Cardiac fibroblast (primary cell): Measurements from ENCODE around the gene MAGEC3.

Experiments
- DNase-seq, 2 donors: peaks; one replicate each; pipeline versions ENCODE4 v3.0.0 to v3.0.0-alpha.2; 2010; ENCODE audit warnings: low read depth in 2 of 2
- H3K4me3 ChIP-seq, 2 donors: replicated peaks in 1 of 2; 1 replicate in 1 of 2; 2 replicates in 1 of 2; pipeline ENCODE4 v1.5.1; 2011; ENCODE audit warnings: low read depth in 2 of 2, low read length in 2 of 2, mild to moderate bottlenecking in 2 of 2, moderate library complexity in 1 of 2
- TF ChIP-seq, protein P1 (sequence below): IDR thresholded peaks from one replicate; pipeline ENCODE4 v1.5.1; 2011; ENCODE audit warnings: low read depth, mild to moderate bottlenecking, low read length, inconsistent platforms

Gene MAGEC3

DNA sequence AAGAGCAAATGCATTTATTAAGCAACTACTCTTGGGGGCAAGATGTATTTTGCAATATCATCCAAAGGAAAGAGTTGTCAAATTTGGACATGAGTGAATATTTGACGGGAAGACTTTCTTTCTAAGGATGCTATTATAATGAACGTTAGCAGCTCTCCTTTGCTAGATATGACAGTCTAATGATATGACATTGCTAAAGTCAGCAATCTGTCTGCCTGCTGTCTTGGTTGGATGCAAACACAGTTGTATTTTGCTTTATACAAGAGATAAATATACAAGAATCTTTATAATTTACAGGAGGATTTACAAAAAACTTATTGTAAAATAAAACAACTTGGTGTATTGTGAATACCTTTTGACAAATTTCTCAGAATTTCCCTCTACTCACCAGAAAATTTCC is 103.1 kb downstream of the MAGEC3 start:
- no peak overlapping the region for H3K4me3 ChIP-seq
- no peak for DNase-seq
- TF ChIP-seq, protein P1, sequence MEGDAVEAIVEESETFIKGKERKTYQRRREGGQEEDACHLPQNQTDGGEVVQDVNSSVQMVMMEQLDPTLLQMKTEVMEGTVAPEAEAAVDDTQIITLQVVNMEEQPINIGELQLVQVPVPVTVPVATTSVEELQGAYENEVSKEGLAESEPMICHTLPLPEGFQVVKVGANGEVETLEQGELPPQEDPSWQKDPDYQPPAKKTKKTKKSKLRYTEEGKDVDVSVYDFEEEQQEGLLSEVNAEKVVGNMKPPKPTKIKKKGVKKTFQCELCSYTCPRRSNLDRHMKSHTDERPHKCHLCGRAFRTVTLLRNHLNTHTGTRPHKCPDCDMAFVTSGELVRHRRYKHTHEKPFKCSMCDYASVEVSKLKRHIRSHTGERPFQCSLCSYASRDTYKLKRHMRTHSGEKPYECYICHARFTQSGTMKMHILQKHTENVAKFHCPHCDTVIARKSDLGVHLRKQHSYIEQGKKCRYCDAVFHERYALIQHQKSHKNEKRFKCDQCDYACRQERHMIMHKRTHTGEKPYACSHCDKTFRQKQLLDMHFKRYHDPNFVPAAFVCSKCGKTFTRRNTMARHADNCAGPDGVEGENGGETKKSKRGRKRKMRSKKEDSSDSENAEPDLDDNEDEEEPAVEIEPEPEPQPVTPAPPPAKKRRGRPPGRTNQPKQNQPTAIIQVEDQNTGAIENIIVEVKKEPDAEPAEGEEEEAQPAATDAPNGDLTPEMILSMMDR, result no peak

DNA sequence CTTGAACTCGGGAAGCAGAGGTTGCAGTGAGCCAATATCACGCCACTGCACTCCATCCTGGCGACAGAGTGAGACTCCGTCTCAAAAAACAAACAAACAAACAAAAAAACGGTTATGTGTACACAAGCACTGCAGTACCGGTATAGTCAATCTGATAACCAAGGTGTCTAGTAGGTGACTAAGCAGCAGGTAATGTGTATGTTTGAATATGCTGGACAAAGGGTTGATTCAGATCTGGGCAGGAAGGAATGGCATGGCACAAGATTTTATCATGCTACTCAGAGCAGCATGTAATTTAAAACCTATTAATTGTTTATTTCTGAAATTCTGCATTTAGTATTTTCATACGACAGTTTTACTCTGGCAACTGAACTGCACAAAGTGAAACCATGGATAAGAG is 107.3 kb downstream of the MAGEC3 start:
- DNase-seq, result no peak
- H3K4me3 ChIP-seq, result no peak overlapping the region

DNA sequence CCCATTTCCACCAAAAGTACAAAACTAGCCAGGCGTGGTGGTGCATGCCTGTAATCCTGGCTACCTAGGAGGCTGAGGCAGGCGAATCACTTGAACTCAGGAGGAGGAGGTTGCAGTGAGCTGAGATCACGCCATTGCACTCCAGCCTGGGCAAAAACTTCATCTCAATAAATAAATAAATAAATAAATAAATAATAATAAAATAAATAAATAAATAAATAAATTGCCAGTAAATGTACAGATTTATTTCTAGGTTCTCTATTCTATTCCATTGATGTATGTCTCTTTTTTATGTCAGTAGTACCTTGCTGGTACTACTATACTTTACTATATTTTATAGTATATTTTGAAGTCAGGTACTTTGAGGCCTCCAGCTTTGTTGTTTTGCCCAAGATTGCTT is 109.2 kb downstream of the MAGEC3 start:
- no peak for DNase-seq
- no peak overlapping the region for H3K4me3 ChIP-seq
- TF ChIP-seq, protein P1, result no peak

More for the DNA sequence above, 107.3 kb downstream of the MAGEC3 start:
- TF ChIP-seq, protein P1, result no peak
